Neural crest cell (in vitro differentiated cells): ENCODE data around the gene PWWP2B. TPM values are rescaled to one million over a fixed set of nuclear protein-coding genes. Genes with fewer than 3 reads are reported as not detected.
A peak's percentile ranks its signal among the peaks of the same experiment; 100 is the strongest.

Experiments used
- DNase-seq: peaks from one replicate; pipeline ENCODE4 v3.0.0; 2021; ENCODE audit warnings: low read depth, mixed read lengths, low spot score
- H3K27ac Mint-ChIP-seq: one replicate; pipeline ENCODE4 v1.8.0; 2021; ENCODE audit warnings: mild to moderate bottlenecking, mixed read lengths; ENCODE audit not compliant: unreplicated experiment
- H3K27me3 Mint-ChIP-seq: 2 replicates; pipeline ENCODE4 v1.8.0; 2021; ENCODE audit warnings: low read depth, mild to moderate bottlenecking, mixed read lengths
- H3K36me3 Mint-ChIP-seq: 2 replicates; pipeline ENCODE4 v1.8.0; 2021; ENCODE audit warnings: low read depth, mild to moderate bottlenecking, mixed read lengths
- H3K4me1 Mint-ChIP-seq: 2 replicates; pipeline ENCODE4 v1.8.0; 2021; ENCODE audit warnings: mixed read lengths
- H3K4me3 Mint-ChIP-seq: one replicate; pipeline ENCODE4 v1.8.0; 2021; ENCODE audit warnings: mild to moderate bottlenecking, mixed read lengths
- H3K9me3 Mint-ChIP-seq: 2 replicates; pipeline ENCODE4 v1.8.0; 2021; ENCODE audit warnings: mixed read lengths
- CTCF ChIP-seq: fragments of 200-600 bp; sonication (generic); conservative IDR thresholded peaks from 2 replicates; pipeline ENCODE4 v1.5.0; 2021; ENCODE audit warnings: antibody characterized with exemption, mild to moderate bottlenecking
- total RNA-seq: library from RNA; stranded (reverse); gene quantifications from 2 replicates; pipeline ENCODE4 v1.2.1, GENCODE V29; 2021

The PWWP2B gene
- total RNA-seq, 1 donor from 2014 or later, result 14.2 TPM

DNA sequence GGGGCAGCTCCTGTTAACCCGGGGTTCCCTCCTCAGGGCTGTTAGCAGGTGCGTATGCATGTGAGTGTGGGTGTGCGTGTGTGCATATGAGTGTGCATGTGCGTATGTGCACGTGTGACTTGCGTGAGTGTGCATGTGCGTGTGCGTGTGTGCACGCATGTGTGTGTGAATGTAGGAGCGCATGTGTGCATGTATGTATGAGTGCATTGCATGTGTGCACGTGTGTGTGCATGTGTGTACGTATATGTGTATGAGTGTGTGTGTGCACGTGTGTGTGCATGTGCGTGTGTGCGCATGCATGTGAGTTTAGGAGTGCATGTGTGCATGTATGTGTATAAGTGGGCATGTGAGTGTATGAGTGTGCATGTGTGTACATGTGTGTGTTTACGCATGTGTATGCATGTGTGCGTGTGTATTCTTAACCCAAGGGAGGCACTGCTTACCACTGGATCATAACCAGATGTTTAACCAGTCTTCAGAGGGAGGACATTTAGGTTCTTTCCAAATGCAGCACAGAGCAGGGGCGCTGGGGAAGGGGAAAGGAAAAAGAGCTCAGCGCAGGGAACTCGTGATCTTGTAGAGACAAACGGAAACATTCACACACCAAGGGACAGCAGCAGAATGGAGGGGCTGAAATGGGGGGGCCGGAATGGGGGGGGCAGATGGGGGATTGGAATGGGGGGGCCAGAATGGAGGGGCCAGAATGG is 45.0 kb downstream of the PWWP2B start:
- peak overlapping the region; percentile 63 for H3K27ac Mint-ChIP-seq
- H3K27me3 Mint-ChIP-seq, result no peaks in the 10 kb centered on the region
- DNase-seq, result no peak
- H3K36me3 Mint-ChIP-seq, result no peaks in the 10 kb centered on the region
- no peak for TF ChIP-seq CTCF
- peaks cover 18% of the 10 kb centered on the region for H3K4me1 Mint-ChIP-seq
- no peaks in the 10 kb centered on the region for H3K9me3 Mint-ChIP-seq
- no peak overlapping the region for H3K4me3 Mint-ChIP-seq

DNA sequence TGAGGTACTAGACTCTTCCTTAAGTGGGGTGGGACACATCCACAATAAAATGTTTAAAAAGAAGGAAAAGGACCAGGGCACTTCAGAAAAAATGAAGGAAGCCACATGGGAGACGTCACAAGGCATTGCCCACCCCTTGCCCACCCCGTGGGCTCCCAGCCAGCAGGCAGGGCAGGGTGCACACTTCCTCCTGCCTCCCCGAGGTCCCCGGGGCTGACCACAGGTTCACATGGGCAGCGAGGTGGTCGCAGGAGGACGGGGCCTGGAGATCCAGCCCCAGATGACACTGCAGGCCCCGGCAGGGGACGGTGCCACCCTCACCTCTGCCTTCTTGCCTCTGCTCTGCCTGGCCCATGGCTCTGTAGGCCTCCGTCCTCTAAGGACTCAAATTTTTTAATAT is 45.6 kb downstream of the PWWP2B start:
- no peak for DNase-seq
- H3K36me3 Mint-ChIP-seq, result no peaks in the 10 kb centered on the region
- H3K27me3 Mint-ChIP-seq, result no peaks in the 10 kb centered on the region
- no peaks in the 10 kb centered on the region for H3K9me3 Mint-ChIP-seq
- no peak overlapping the region for H3K27ac Mint-ChIP-seq
- peaks cover 20% of the 10 kb centered on the region for H3K4me1 Mint-ChIP-seq
- H3K4me3 Mint-ChIP-seq, result no peak overlapping the region
- no peak for TF ChIP-seq CTCF

- no peak overlapping the region for H3K27ac Mint-ChIP-seq
- H3K27me3 Mint-ChIP-seq, result no peaks in the 10 kb centered on the region
- H3K9me3 Mint-ChIP-seq, result no peaks in the 10 kb centered on the region
- DNase-seq, result no peak
- no peaks in the 10 kb centered on the region for H3K36me3 Mint-ChIP-seq
- H3K4me3 Mint-ChIP-seq, result no peak overlapping the region
- TF ChIP-seq CTCF, result no peak
- peaks cover 26% of the 10 kb centered on the region for H3K4me1 Mint-ChIP-seq
These were observed 46.6 kb downstream of the PWWP2B start for GRCh38 chr10:132443605-132443982.

DNA sequence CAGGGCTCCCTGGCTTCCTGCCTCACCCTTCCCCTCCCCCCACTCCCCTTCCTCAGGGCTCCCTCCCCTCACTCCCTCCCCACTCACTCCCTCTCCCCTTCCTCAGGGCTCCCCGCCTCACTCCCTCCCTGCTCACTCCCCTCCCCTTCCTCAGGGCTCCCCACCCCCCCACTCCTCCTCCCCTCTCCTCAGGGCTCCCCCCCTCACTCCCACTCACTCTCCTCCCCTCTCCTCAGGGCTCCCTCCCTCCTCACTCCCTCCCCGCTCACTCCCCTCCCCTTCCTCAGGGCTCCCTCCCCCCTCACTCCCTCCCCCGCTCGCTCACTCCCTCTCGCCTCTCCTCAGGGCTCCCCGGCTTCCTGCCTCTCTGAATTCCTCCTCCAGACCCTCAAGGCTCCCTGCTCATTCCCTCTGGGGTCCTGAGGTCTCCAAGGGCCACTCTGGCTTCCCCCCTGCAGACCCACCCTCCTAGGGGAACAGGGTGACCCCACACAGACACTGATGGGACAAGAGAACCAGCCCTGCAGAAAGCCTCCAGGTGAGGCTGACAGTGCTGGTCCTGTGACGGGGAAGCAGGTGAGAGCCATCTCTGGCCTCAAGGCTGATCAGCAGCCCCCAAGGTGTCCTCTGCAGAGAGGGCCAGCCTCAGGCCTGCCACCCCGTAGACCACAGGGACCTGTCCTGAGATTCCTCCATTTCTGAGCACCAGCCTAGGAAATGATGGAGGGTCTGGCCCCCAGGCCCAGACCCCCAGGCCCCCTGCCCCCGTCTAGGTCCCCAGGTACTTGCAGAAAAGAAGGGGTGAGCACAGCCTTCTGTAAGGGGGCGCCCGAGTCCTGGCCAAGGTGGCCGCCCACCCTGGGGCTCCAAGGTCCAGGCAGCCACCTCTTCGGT is 47.2 kb downstream of the PWWP2B start:
- Mint-ChIP-seq H3K27ac (peak overlapping the region; percentile 87), H3K9me3 (no peaks in the 10 kb centered on the region)
- TF ChIP-seq CTCF, result no peak

GRCh38 chr10:132444877-132445351 is 47.9 kb downstream of the PWWP2B start:
- Mint-ChIP-seq H3K4me1 (peaks cover 18% of the 10 kb centered on the region), H3K27me3 (no peaks in the 10 kb centered on the region), H3K4me3 (no peak overlapping the region), H3K36me3 (no peaks in the 10 kb centered on the region), H3K9me3 (no peaks in the 10 kb centered on the region), H3K27ac (no peak overlapping the region)
- TF ChIP-seq CTCF, result no peak
- DNase-seq, result no peak

More for the DNA sequence above, 47.2 kb downstream of the PWWP2B start:
- H3K27me3 Mint-ChIP-seq, result no peaks in the 10 kb centered on the region
- no peak for DNase-seq
- H3K4me1 Mint-ChIP-seq, result peaks cover 22% of the 10 kb centered on the region
- H3K36me3 Mint-ChIP-seq, result no peaks in the 10 kb centered on the region
- no peak overlapping the region for H3K4me3 Mint-ChIP-seq
